Breast epithelium (tissue), 4 donors: Measurements from ENCODE around the gene TCF3. TPM values are rescaled to one million over a fixed set of nuclear protein-coding genes. Genes with fewer than 3 reads are reported as not detected.

Experiments
- DNase-seq, 2 donors: peaks; one replicate each; pipeline ENCODE4 v3.0.0-alpha.2; 2019; ENCODE audit warnings: low spot score in 2 of 2
- H3K27ac ChIP-seq, 2 donors: fragments of 200-600 bp; sonication (generic) in 1 of 2; one replicate each; pipeline ENCODE4 v1.5.1; 2016 to 2019; ENCODE audit warnings: mild to moderate bottlenecking in 1 of 2
- H3K27me3 ChIP-seq, 2 donors: fragments of 200-600 bp; sonication (generic) in 1 of 2; one replicate each; pipeline versions ENCODE4 v1.5.1 to v1.6.0; 2017 to 2019; ENCODE audit warnings: control low read depth in 1 of 2, mild to moderate bottlenecking in 1 of 2
- H3K36me3 ChIP-seq: fragments of 200-600 bp; one replicate; pipeline ENCODE4 v1.5.1; 2019
- H3K4me1 ChIP-seq, 2 donors: fragments of 200-600 bp; sonication (generic); one replicate each; pipeline ENCODE4 v1.5.1; 2016 to 2019; ENCODE audit warnings: control low read depth in 1 of 2
- H3K4me3 ChIP-seq, 3 donors: fragments of 200-600 bp; sonication (generic); 1 replicate in 2 of 3; 2 replicates in 1 of 3; pipeline ENCODE4 v1.5.1; 2016 to 2019; ENCODE audit warnings: mild to moderate bottlenecking in 3 of 3, moderate library complexity in 2 of 3
- H3K9me3 ChIP-seq, 2 donors: fragments of 200-600 bp; sonication (generic) in 1 of 2; one replicate each; pipeline ENCODE4 v1.5.1; 2016 to 2019; ENCODE audit warnings: control low read depth in 1 of 2
- CTCF ChIP-seq, 3 donors: fragments of 450-650 bp; IDR thresholded peaks; one replicate each; pipeline ENCODE4 v1.5.1; 2016 to 2017; ENCODE audit warnings: antibody characterized with exemption in 3 of 3, mild to moderate bottlenecking in 3 of 3, moderate library complexity in 3 of 3
- POLR2A ChIP-seq: fragments of 450-650 bp; IDR thresholded peaks from one replicate; pipeline ENCODE4 v1.6.1; 2016; ENCODE audit warnings: antibody characterized with exemption, mild to moderate bottlenecking, moderate library complexity
- POLR2AphosphoS5 ChIP-seq, 3 donors: sonication (generic); formaldehyde crosslinking; IDR thresholded peaks; one replicate each; pipeline ENCODE4 v1.6.1; 2017; ENCODE audit warnings: antibody characterized with exemption in 3 of 3
- intact Hi-C: fragments of 100-400 bp; cut with DNase I; formaldehyde crosslinking; loops from one replicate; pipeline ENCODE4 v1.15.1; 2023; ENCODE audit warnings: low total_unique reads
- total RNA-seq, 3 donors: library from RNA; depleted of rRNA; stranded (reverse); fragments of >200 nt; gene quantifications; one replicate each; pipeline ENCODE4 v1.1.0, GENCODE V29; 2016

TCF3 gene
- total RNA-seq, 3 donors from 2014 or later, result 38.6 to 45.3 (median 42.3) TPM

GRCh38 chr19:1676351-1677266, 24.2 kb upstream of the TCF3 start:
- Histone ChIP-seq H3K9me3 (no peaks in the 10 kb centered on the region), H3K4me1 (no peaks in the 10 kb centered on the region), H3K4me3 (no peak overlapping the region), H3K27me3 (peaks cover 10 to 84% of the 10 kb centered on the region in 2 donors), H3K36me3 (no peaks in the 10 kb centered on the region), H3K27ac (no peak overlapping the region)
- intact Hi-C loops, result loop anchor here (10.0 kb wide), 2 partner anchors 78 to 132 kb away; partner anchors contain the start of gene ONECUT3
- DNase-seq, result no peak
- TF ChIP-seq CTCF (IDR thresholded peaks at IDR 0.05) (no peak), POLR2A (no peak), POLR2AphosphoS5 (IDR thresholded peaks at IDR 0.05) (no peak)

GRCh38 chr19:1675633-1676350, 23.4 kb upstream of the TCF3 start:
- Histone ChIP-seq H3K4me1 (no peaks in the 10 kb centered on the region), H3K27ac (no peak overlapping the region), H3K9me3 (no peaks in the 10 kb centered on the region), H3K4me3 (peak overlapping the region in 1 of 3 donors; percentile 5), H3K27me3 (peaks cover 13 to 87% of the 10 kb centered on the region in 2 donors), H3K36me3 (no peaks in the 10 kb centered on the region)
- no peak for TF ChIP-seq POLR2A
- no peak for TF ChIP-seq CTCF (IDR thresholded peaks at IDR 0.05)
- no peak for TF ChIP-seq POLR2AphosphoS5 (IDR thresholded peaks at IDR 0.05)
- intact Hi-C loops, result loop anchor here (10.0 kb wide), 2 partner anchors 79 to 131 kb away; partner anchors contain the start of gene ONECUT3
- DNase-seq, result no peak

- H3K9me3 ChIP-seq, result no peaks in the 10 kb centered on the region
- DNase-seq, result no peak
- no peaks in the 10 kb centered on the region for H3K36me3 ChIP-seq
- peaks cover 15 to 85% of the 10 kb centered on the region in 2 donors for H3K27me3 ChIP-seq
- no peak overlapping the region for H3K27ac ChIP-seq
- intact Hi-C loops, result loop anchor here (10.0 kb wide), 2 partner anchors 81 to 129 kb away; partner anchors contain the start of gene ONECUT3
- H3K4me3 ChIP-seq, result no peak overlapping the region
- TF ChIP-seq CTCF (IDR thresholded peaks at IDR 0.05), result no peak
- no peak for TF ChIP-seq POLR2A
- TF ChIP-seq POLR2AphosphoS5 (IDR thresholded peaks at IDR 0.05), result no peak
- H3K4me1 ChIP-seq, result no peaks in the 10 kb centered on the region
Observed at GRCh38 chr19:1674293-1674679, 21.9 kb upstream of the TCF3 start.

GRCh38 chr19:1673645-1674292, 21.4 kb upstream of the TCF3 start:
- DNase-seq, result no peak
- no peak overlapping the region for H3K27ac ChIP-seq
- no peak overlapping the region for H3K4me3 ChIP-seq
- H3K9me3 ChIP-seq, result no peaks in the 10 kb centered on the region
- H3K4me1 ChIP-seq, result peaks cover 0 to 4% of the 10 kb centered on the region in 2 donors
- peaks cover 16 to 85% of the 10 kb centered on the region in 2 donors for H3K27me3 ChIP-seq
- intact Hi-C loops, result loop anchor here (10.0 kb wide), 2 partner anchors 81 to 129 kb away; partner anchors contain the start of gene ONECUT3
- no peaks in the 10 kb centered on the region for H3K36me3 ChIP-seq
- TF ChIP-seq POLR2A (no peak), CTCF (IDR thresholded peaks at IDR 0.05) (no peak), POLR2AphosphoS5 (IDR thresholded peaks at IDR 0.05) (no peak)
